Epithelial cell of proximal tubule (primary cell): Measurements from ENCODE around the gene TRIM31. TPM values are rescaled to one million over a fixed set of nuclear protein-coding genes. Genes with fewer than 3 reads are reported as not detected.

Source experiments
- DNase-seq: peaks from one replicate; pipeline ENCODE4 v3.0.0-alpha.2; 2011; ENCODE audit warnings: low read depth
- H3K4me3 ChIP-seq: 2 replicates; pipeline ENCODE4 v1.5.1; 2011; ENCODE audit warnings: low read depth, mild to moderate bottlenecking, low read length
- total RNA-seq: library from RNA; depleted of rRNA; stranded (reverse); fragments of >200 nt; gene quantifications from 2 replicates; pipeline ENCODE4 v1.2.3, GENCODE V29; 2015
- TF ChIP-seq, protein P1 (sequence below): conservative IDR thresholded peaks from 2 replicates; pipeline ENCODE4 v1.5.1; 2012; ENCODE audit warnings: low read depth, mild to moderate bottlenecking, low read length

Gene TRIM31
- total RNA-seq, 1 donor from 2014 or later, result not detected

DNA sequence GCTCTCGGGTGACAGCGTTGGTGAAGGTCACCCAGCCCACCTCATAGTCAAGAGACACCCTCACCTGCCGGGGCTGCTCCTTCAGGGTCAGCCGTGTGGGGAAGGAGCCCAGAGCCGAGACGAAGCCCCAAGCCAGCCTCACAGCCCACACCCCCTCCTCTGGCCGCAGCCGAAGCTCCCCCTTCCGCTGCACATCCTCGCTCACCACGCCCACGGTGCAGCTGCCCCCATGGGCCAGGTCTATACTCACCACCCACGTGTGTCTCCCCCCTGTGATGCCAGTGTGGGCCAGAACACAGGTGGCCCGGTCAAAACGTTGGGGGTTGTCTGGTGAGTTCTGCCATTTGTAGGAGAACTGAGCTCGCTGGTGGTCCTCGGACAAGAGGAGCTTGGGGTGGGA is 41.2 kb upstream of the TRIM31 start:
- no peak for DNase-seq
- TF ChIP-seq, protein P1, sequence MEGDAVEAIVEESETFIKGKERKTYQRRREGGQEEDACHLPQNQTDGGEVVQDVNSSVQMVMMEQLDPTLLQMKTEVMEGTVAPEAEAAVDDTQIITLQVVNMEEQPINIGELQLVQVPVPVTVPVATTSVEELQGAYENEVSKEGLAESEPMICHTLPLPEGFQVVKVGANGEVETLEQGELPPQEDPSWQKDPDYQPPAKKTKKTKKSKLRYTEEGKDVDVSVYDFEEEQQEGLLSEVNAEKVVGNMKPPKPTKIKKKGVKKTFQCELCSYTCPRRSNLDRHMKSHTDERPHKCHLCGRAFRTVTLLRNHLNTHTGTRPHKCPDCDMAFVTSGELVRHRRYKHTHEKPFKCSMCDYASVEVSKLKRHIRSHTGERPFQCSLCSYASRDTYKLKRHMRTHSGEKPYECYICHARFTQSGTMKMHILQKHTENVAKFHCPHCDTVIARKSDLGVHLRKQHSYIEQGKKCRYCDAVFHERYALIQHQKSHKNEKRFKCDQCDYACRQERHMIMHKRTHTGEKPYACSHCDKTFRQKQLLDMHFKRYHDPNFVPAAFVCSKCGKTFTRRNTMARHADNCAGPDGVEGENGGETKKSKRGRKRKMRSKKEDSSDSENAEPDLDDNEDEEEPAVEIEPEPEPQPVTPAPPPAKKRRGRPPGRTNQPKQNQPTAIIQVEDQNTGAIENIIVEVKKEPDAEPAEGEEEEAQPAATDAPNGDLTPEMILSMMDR, result no peak

DNA sequence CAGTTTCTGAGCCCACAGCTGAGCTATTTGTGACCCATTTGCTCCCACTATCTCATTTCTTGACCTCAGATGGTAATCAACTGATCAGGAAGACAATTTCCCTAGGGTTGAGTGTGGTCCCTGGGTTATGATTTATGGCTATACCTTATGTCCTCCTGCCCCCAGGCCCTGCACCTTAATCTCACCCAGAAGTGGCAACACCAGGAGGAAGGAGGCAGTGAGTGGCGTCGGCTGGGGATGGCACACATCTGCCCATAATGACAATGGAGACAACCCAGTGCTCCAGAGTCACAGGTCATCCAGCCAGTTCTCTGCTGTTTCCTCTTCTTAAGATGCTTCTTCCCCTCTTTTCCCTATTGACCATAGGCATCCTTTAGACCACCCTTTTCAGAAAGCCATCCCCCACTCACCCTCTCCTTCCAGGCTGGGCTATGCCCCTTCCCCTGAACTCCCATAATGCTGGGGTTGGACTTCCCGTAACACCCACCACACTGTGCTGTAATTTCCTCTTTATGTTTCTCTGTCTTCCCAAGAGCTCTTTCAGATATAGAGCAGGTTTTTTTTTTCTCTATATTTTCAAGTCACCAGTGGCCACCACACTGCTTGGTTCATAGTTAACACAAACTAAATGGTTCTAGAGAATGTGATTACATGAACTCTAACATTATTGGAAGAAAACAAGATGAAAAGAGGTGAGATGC is 40.2 kb upstream of the TRIM31 start:
- TF ChIP-seq, protein P1, result no peak
- no peak for DNase-seq
- H3K4me3 ChIP-seq, result no peak overlapping the region

More for the DNA sequence above, 41.2 kb upstream of the TRIM31 start:
- no peak overlapping the region for H3K4me3 ChIP-seq

DNA sequence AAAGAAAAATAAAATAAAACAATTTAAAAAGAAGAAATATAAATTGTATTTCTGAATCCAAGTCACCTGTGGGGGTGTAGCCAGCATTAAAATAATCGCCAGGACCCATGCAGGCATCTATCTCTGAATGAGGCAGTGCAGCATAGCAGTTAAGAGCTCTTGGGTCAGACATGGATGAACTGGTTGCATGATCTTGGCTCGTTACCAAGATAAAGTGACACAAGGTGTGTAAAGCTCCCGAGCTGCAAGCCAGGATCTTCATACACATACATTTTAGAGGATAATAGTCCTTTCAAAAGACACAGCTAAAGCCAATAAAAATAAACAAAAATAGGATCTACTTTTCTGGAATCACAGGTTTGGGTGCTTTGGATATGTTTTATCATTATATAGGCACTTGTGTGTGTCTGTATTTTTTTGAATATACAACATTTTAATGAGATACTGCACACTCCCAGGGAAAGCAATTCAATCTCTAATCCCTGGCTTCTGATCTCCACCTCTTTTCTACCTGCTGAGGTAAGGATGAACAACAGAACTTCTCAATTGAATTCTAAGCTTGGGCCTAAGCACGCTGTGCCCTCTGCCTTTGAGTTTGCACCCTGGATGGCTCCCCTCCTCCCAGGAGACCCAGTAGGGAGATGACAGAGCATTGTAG is 39.3 kb upstream of the TRIM31 start:
- no peak for DNase-seq
- TF ChIP-seq, protein P1, result no peak
- no peak overlapping the region for H3K4me3 ChIP-seq

DNA sequence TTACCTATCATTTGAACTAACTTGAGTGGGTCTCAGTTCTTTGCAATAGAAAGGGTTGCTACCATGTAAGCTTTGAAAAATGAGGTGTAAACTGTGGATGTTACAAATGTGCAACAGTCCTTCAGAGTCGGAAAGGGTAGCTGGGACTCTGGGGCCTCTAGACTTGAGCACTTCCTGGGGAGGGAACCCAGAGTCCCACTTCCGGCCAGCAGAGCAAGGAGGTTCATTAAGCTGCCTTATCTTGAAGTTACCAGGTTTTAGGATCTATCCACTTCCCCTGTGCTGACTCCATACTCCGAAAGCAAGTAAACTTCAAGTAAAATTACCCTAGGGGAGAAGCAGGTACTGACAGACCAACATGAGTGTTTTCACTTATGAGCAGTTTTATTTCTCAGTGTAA is 38.7 kb upstream of the TRIM31 start:
- no peak for DNase-seq
- H3K4me3 ChIP-seq, result no peak overlapping the region
- TF ChIP-seq, protein P1, result no peak

DNA sequence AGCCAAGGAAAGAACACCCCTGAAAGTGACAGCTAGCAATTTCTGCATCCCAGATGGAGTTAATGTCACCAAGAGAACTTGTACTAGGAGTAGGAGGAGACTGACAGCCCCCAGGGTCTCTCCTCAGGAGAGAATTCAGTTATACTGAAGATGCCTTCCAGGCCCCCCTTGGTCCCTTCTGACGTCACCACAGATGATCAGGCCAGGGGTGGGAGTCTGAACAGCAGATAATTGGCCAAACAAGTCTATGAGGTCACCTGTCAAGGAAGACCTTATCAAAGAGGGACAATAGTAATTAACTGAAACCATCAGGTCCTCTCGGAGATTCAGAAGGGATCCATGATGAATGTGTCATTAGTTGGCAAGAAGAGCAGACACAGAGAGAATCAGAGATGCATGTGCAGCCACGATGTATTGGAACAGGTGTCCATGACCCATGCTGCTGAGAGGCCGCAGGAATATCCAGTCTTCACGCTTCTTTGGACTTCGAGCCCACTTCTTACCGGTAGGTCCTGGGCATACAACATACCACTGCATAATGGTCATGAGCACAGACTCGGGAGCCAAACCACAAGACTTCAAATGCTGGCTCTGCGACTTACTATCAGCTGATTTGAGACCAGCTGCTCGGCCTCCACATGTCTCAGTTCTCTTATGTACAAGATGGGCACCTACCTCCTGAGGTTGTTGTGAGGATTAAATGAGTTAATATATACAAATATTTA is 37.9 kb upstream of the TRIM31 start:
- peak; percentile 48 for DNase-seq
- no peak overlapping the region for H3K4me3 ChIP-seq
- TF ChIP-seq, protein P1, result no peak

DNA sequence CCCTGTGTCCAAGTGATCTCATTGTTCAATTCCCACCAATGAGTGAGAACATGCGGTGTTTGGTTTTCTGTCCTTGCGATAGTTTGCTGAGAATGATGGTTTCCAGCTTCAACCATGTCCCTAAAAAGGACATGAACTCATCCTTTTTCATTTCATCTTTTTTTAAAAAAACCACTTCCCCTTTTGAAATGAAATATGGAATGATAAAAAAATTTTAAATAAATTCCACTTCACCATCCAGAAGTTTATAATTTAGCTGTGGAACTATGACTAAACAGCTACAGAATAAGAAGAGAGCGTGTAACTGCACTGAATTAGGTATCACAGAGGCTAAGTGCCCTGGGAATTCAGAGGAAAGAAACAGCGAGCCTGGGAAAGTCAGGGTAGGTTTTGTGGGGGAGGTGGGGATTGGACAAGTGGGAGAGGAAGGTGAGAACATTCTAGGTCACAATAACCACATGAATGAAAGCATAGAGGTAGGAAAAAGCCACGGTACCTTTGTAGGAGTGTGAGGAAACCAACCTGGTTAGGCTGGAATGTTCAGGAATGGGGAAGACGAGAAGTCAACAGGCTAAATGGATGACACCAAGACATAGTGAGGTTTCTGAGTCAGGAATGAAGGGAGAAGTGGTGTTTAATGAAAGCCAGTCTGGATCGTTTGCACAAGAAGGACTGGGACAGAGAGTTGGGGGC is 37.1 kb upstream of the TRIM31 start:
- no peak overlapping the region for H3K4me3 ChIP-seq
- no peak for DNase-seq
- TF ChIP-seq, protein P1, result no peak
